Suprapubic skin (tissue), 4 donors: ENCODE measurements around the gene URB1.

Experiments
- EP300 ChIP-seq: sonication (generic); formaldehyde crosslinking; IDR thresholded peaks from one replicate; pipeline ENCODE4 v1.6.1; 2017; ENCODE audit warnings: antibody characterized with exemption
- POLR2A ChIP-seq, 2 donors: fragments of 450-650 bp; IDR thresholded peaks; one replicate each; pipeline ENCODE4 v1.6.1; 2017; ENCODE audit warnings: antibody characterized with exemption in 2 of 2, mild to moderate bottlenecking in 2 of 2, moderate library complexity in 2 of 2
- POLR2AphosphoS5 ChIP-seq, 3 donors: sonication (generic); formaldehyde crosslinking; IDR thresholded peaks; one replicate each; pipeline ENCODE4 v1.6.1; 2017; ENCODE audit warnings: antibody characterized with exemption in 3 of 3
- TF ChIP-seq, protein P1 (sequence below), 2 donors: fragments of 200-600 bp in 1 of 2; fragments of 450-650 bp in 1 of 2; sonication (generic) in 1 of 2; IDR thresholded peaks; one replicate each; pipeline ENCODE4 v1.5.1; 2016 to 2019; ENCODE audit warnings: antibody characterized with exemption in 2 of 2, mild to moderate bottlenecking in 1 of 2, moderate library complexity in 1 of 2

DNA sequence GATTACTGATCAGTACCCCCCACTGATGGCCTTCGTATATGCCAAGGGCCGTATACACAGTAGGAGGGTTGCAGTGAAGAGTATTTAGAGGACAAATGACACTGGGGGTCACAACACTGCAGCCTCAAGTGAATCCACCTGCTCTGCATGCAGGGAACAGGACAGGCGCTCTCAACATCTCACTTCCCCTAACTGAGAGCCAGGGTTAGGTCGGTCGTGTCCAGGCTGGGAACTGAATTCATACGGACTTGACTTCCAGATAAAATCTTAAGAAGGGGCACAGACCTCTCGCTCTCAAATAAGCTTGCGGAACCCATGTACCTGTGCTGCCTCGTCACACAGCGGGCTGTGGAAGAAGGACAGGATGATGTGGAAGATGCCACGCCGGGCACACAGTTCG is 71.3 kb downstream of the URB1 start:
- TF ChIP-seq, protein P1, sequence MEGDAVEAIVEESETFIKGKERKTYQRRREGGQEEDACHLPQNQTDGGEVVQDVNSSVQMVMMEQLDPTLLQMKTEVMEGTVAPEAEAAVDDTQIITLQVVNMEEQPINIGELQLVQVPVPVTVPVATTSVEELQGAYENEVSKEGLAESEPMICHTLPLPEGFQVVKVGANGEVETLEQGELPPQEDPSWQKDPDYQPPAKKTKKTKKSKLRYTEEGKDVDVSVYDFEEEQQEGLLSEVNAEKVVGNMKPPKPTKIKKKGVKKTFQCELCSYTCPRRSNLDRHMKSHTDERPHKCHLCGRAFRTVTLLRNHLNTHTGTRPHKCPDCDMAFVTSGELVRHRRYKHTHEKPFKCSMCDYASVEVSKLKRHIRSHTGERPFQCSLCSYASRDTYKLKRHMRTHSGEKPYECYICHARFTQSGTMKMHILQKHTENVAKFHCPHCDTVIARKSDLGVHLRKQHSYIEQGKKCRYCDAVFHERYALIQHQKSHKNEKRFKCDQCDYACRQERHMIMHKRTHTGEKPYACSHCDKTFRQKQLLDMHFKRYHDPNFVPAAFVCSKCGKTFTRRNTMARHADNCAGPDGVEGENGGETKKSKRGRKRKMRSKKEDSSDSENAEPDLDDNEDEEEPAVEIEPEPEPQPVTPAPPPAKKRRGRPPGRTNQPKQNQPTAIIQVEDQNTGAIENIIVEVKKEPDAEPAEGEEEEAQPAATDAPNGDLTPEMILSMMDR (IDR thresholded peaks at IDR 0.05), result no peak
- TF ChIP-seq POLR2A (IDR thresholded peaks at IDR 0.05), result no peak
- TF ChIP-seq POLR2AphosphoS5 (IDR thresholded peaks at IDR 0.05), result no peak
- TF ChIP-seq EP300, result no peak
